HAP-1 (cell line): ENCODE measurements around the gene MOB3A.
"Not testable (repeated sequence)": the region's sequence is repeated elsewhere in the genome, so short reads cannot be mapped to it uniquely, and the experiment has no call there.

Source experiments
- DNase-seq, 2 experiments: peaks; one replicate each; pipeline ENCODE4 v3.0.0-alpha.2; 2016 to 2020; ENCODE audit warnings: low spot score in 2 of 2
- H3K27me3 ChIP-seq: fragments of 250-450 bp; sonication (Bioruptor Pico); 2 replicates; pipeline ENCODE4 v1.5.1; 2020; ENCODE audit warnings: low read depth, mild to moderate bottlenecking, moderate library complexity
- H3K36me3 ChIP-seq: fragments of 250-450 bp; sonication (Bioruptor Pico); replicated peaks from 2 replicates; pipeline ENCODE4 v1.5.1; 2020; ENCODE audit warnings: mild to moderate bottlenecking
- H3K4me1 ChIP-seq: fragments of 250-450 bp; sonication (Bioruptor Pico); 2 replicates; pipeline ENCODE4 v1.5.1; 2020; ENCODE audit warnings: mild to moderate bottlenecking
- H3K4me3 ChIP-seq: fragments of 250-450 bp; sonication (Bioruptor Pico); 2 replicates; pipeline ENCODE4 v1.5.1; 2020; ENCODE audit warnings: mild to moderate bottlenecking, moderate library complexity
- H3K9me3 ChIP-seq: fragments of 250-450 bp; sonication (Bioruptor Pico); 2 replicates; pipeline ENCODE4 v1.5.1; 2020; ENCODE audit warnings: mild to moderate bottlenecking, moderate library complexity
- in situ Hi-C: fragments of 300-500 bp; cut with MboI; formaldehyde crosslinking; loops from 3 replicates; pipeline ENCODE4 v1.14.3; 2020; ENCODE audit warnings: low sequenced_read_pairs, inconsistent platforms, mixed read lengths

Gene MOB3A

DNA sequence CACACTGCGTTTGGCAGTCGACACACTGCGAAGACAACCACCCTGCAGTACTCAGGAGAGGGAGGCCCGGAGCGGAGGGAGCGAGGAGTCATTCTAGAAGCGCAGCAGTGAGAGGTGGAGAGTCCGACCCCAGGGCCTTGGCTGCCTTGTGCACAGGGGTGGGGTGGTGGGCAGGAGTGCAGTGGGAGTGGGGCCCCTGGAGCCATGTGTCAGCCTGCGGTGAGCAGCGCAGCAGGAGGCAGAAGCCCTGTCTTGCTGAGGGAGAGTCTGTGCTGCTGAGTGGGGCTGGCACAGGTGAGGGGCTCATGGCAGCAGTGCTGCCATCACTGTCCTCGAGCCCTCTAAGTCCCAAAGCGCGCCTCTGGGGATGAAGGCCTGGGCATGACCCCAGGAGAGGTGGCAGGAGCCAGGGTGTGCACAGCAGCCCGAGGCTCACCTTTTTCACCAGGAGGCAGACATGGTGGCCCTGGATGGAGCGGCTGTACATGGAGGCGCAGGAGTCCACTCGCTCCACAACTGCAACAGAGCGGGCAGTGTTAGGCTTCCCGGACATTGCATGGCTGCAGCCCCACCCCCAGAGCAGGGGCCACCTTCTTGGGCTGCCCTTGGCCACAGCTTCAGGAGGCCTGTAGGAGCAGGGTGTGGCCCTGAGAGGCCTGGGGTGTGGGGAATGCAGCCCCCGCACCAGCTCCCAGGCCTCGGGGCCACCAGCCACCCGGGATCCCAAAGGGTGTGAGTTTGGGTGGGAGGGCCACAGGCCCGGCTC, 12.3 kb upstream of the MOB3A start:
- H3K36me3 ChIP-seq = peaks cover 84% of the 10 kb centered on the region
- no peak overlapping the region for H3K4me3 ChIP-seq
- in situ Hi-C loops = no loop called here

GRCh38 chr19:2103045-2103707, 7.0 kb upstream of the MOB3A start:
- H3K9me3 ChIP-seq = peaks cover 9% of the 10 kb centered on the region
- H3K4me1 ChIP-seq = no peaks in the 10 kb centered on the region
- in situ Hi-C loops = no loop called here
- H3K27me3 ChIP-seq = no peaks in the 10 kb centered on the region
- no peak overlapping the region for H3K4me3 ChIP-seq
- no peak for DNase-seq
- H3K36me3 ChIP-seq = peaks cover 65% of the 10 kb centered on the region

More for the DNA sequence above, 12.3 kb upstream of the MOB3A start:
- DNase-seq = no peak
- Histone ChIP-seq H3K9me3 (peaks cover 9% of the 10 kb centered on the region), H3K4me1 (no peaks in the 10 kb centered on the region), H3K27me3 (no peaks in the 10 kb centered on the region)

DNA sequence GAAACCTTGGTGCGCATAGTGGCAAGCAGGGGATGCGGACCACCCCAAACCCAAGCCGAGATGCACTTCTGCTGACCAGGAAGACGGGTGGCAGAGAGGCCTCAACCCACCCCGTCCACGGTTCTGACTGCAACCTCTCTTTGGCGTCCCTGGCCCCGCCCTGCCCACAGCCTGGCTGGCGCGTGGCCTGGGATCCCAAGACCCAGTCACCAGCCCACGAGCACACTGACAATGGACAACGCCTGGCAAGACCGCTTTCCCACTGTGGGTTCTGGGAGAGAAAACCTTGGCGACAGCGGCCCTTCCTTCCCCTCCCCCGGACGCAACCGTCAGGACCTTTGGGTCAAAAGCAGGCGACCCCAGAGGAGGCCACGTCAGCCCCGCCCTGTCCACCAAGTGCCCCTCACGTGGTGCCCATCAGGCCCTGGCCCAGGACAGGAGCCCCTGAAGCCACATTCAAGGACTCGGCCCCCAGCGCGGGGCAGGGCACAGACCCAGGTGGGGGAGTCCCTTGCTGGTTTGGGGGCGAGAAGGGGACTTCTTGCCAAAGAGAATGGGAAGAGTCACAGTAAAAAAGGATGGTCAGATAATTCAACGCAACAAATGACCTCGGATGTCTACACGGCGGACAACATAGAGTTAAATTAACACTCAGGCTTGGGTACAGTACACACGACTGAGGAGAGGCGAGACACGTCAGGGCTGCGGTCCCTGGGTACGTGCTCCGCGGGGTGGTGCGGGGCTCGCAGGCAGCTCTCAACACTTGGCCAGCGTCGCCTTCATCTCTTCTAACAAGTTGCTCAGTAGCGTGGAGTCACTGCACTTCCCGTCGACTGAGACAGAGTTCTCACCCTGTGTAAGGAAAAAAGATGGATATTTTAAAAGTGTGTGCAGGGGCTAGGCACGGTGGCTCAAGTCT, 5.5 kb upstream of the MOB3A start:
- DNase-seq = no peak
- in situ Hi-C loops = no loop called here
- Histone ChIP-seq H3K9me3 (peaks cover 9% of the 10 kb centered on the region), H3K27me3 (no peaks in the 10 kb centered on the region), H3K36me3 (peaks cover 54% of the 10 kb centered on the region), H3K4me3 (no peak overlapping the region), H3K4me1 (peaks cover 3% of the 10 kb centered on the region; the same call in 1 of the 2 replicates)

- Histone ChIP-seq H3K9me3 (peaks cover 2% of the 10 kb centered on the region), H3K4me3 (no peak overlapping the region), H3K4me1 (peaks cover 3% of the 10 kb centered on the region; the same call in 1 of the 2 replicates), H3K27me3 (no peaks in the 10 kb centered on the region), H3K36me3 (peaks cover 47% of the 10 kb centered on the region)
- in situ Hi-C loops = no loop called here
- DNase-seq = no peak
Observed at GRCh38 chr19:2100719-2101061, 4.6 kb upstream of the MOB3A start.

GRCh38 chr19:2099937-2100718, 4.0 kb upstream of the MOB3A start:
- H3K27me3 ChIP-seq = no peaks in the 10 kb centered on the region
- peaks cover 41% of the 10 kb centered on the region for H3K36me3 ChIP-seq
- no peak for DNase-seq
- peaks cover 3% of the 10 kb centered on the region; the same call in 1 of the 2 replicates for H3K4me1 ChIP-seq
- no peaks in the 10 kb centered on the region for H3K9me3 ChIP-seq
- in situ Hi-C loops = no loop called here
- no peak overlapping the region for H3K4me3 ChIP-seq

DNA sequence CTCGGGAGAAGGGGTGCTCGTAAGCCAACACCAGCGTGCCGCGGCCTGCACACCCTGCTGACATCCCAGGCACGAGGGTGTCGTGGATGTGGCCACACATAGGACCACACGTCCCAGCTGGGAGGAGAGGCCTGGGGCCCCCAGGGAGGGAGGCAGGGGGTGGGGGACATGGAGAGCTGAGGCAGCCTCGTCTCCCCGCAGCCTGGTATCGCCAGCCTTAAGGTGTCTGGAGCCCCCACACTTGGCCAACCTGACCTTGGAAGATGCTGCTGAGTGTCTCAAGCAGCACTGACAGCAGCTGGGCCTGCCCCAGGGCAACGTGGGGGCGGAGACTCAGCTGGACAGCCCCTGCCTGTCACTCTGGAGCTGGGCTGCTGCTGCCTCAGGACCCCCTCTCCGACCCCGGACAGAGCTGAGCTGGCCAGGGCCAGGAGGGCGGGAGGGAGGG, 3.0 kb upstream of the MOB3A start:
- H3K27me3 ChIP-seq = no peaks in the 10 kb centered on the region
- H3K4me3 ChIP-seq = no peak overlapping the region
- peaks cover 39% of the 10 kb centered on the region for H3K36me3 ChIP-seq
- H3K4me1 ChIP-seq = peaks cover 12% of the 10 kb centered on the region
- in situ Hi-C loops = no loop called here
- H3K9me3 ChIP-seq = no peaks in the 10 kb centered on the region
- no peak for DNase-seq

DNA sequence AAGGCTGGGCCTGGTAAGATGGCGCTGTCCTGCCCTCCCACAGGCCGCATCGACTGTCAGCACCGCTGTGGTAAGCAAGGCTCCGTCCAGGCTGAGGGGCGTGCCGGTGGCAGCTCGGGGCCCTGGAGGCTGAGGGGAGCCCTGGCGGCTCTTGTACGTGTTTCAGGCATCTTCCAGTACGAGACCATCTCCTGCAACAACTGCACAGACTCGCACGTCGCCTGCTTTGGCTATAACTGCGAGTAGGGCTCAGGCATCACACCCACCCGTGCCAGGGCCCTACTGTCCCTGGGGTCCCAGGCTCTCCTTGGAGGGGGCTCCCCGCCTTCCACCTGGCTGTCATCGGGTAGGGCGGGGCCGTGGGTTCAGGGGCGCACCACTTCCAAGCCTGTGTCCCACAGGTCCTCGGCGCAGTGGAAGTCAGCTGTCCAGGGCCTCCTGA, 1.8 kb upstream of the MOB3A start:
- in situ Hi-C loops = no loop called here
- H3K36me3 ChIP-seq = peaks cover 37% of the 10 kb centered on the region
- no peak overlapping the region for H3K4me3 ChIP-seq
- H3K4me1 ChIP-seq = peaks cover 12% of the 10 kb centered on the region
- no peaks in the 10 kb centered on the region for H3K27me3 ChIP-seq
- H3K9me3 ChIP-seq = no peaks in the 10 kb centered on the region
- no peak for DNase-seq

DNA sequence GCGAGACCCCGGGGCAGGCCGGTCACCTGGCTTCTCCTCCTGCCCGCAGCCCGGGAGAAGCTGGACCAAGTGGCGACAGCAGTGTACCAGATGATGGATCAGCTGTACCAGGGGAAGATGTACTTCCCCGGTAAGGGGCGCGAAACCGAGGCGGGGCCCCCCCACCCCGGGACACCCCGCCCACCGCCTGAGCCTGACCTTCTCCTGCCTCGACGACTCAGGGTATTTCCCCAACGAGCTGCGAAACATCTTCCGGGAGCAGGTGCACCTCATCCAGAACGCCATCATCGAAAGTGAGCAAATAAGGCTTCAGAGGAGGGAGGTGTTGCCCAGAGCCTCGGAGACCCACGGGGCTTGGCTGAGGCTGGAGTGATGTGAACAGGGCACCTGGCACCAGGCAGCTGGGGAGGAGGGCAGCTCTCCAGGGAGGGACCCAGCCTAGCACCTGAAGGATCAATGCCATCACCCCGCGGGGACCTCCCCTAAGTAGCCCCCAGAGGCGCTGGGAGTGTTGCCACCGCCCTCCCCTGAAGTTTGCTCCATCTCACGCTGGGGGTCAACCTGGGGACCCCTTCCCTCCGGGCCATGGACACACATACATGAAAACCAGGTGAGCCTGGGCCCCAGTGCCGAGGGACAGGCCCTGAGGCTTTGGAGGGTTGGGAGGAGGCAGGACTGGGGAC, 1.2 kb upstream of the MOB3A start:
- in situ Hi-C loops = no loop called here
- DNase-seq = no peak
- no peaks in the 10 kb centered on the region for H3K9me3 ChIP-seq
- H3K4me1 ChIP-seq = peaks cover 12% of the 10 kb centered on the region
- H3K4me3 ChIP-seq = peak overlapping the region; percentile 33
- H3K27me3 ChIP-seq = no peaks in the 10 kb centered on the region
- peaks cover 37% of the 10 kb centered on the region for H3K36me3 ChIP-seq

GRCh38 chr19:2096480-2097202, 515 bp upstream of the MOB3A start, which contains the start of gene IZUMO4:
IZUMO4 (plus strand) TSS chr19:2096915; CDS start chr19:2096946, 31 bp downstream.
- Histone ChIP-seq H3K27me3 (no peaks in the 10 kb centered on the region), H3K36me3 (peaks cover 31% of the 10 kb centered on the region), H3K4me1 (peaks cover 12% of the 10 kb centered on the region), H3K9me3 (no peaks in the 10 kb centered on the region), H3K4me3 (peak within 1 kb of the TSS; percentile 74)
- DNase-seq = peak; percentile 95 to 99
- in situ Hi-C loops = no loop called here

GRCh38 chr19:2091926-2092525, 4.1 kb downstream of the MOB3A start:
- H3K36me3 ChIP-seq, H3K27me3 ChIP-seq, in situ Hi-C loops, H3K9me3 ChIP-seq, DNase-seq, H3K4me3 ChIP-seq: not testable (repeated sequence)
- peaks cover 10% of the 10 kb centered on the region for H3K4me1 ChIP-seq

DNA sequence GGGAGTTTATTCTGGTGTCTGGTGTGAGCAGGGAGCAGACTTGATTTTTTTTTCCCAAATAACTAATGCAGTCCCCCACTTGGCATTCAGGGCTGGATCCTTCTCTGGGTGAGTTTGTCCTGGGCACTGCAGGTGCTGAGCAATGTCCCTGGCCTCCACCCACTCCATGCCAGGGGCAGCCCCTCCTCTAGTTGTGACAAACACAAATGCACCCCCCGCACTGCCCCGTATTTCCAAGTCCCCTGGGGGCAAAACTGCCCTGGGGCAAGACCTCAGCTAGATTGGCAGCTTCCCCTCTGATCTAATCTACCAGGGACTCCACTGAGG, 6.4 kb downstream of the MOB3A start:
- peaks cover 5% of the 10 kb centered on the region; the same call in 1 of the 2 replicates for H3K36me3 ChIP-seq
- H3K9me3 ChIP-seq = no peaks in the 10 kb centered on the region
- no peak for DNase-seq
- in situ Hi-C loops = no loop called here
- H3K4me1 ChIP-seq = peaks cover 5% of the 10 kb centered on the region
- no peaks in the 10 kb centered on the region for H3K27me3 ChIP-seq
- no peak overlapping the region for H3K4me3 ChIP-seq
